GM18870 (cell line): Measurements from ENCODE around the gene FAM240A.
"Not testable (repeated sequence)": the region's sequence is repeated elsewhere in the genome, so short reads cannot be mapped to it uniquely, and the experiment has no call there.

Experiments
- ATAC-seq: cut with Tn5 transposase; IDR thresholded peaks from one replicate; pipeline ENCODE4 v1.9.1; 2021; ENCODE audit warnings: moderate library complexity; ENCODE audit not compliant: unreplicated experiment

Gene FAM240A

GRCh38 chr3:46612324-46612723, at the start of gene FAM240A:
TSS of gene FAM240A (plus strand) at chr3:46612525. CDS start at chr3:46612684, 159 bp downstream.
- ATAC-seq: no peak

- no peak for ATAC-seq
These were observed 47.9 kb upstream of the FAM240A start for GRCh38 chr3:46564190-46565021.

GRCh38 chr3:46565077-46565476, 47.2 kb upstream of the FAM240A start:
- no peak for ATAC-seq

GRCh38 chr3:46565607-46566039, 46.7 kb upstream of the FAM240A start:
- no peak for ATAC-seq

GRCh38 chr3:46566040-46566641, 46.2 kb upstream of the FAM240A start, which contains the start of gene LRRC2:
TSS of gene LRRC2 (minus strand) at chr3:46566302. CDS start at chr3:46551591, 14,711 bp downstream.
- ATAC-seq: no peak

GRCh38 chr3:46571684-46572083, 40.6 kb upstream of the FAM240A start:
- ATAC-seq: no peak

GRCh38 chr3:46573701-46574100, 38.6 kb upstream of the FAM240A start:
- no peak for ATAC-seq

- no peak for ATAC-seq
These were observed 38.1 kb upstream of the FAM240A start for GRCh38 chr3:46574243-46574646.

GRCh38 chr3:46574881-46575576, 37.3 kb upstream of the FAM240A start:
- no peak for ATAC-seq

- ATAC-seq: no peak
These were observed 36.6 kb upstream of the FAM240A start for GRCh38 chr3:46575577-46576222.

GRCh38 chr3:46576386-46576785, 35.9 kb upstream of the FAM240A start:
- no peak for ATAC-seq

GRCh38 chr3:46576879-46577278, 35.4 kb upstream of the FAM240A start:
- ATAC-seq: no peak

GRCh38 chr3:46577580-46578249, 34.6 kb upstream of the FAM240A start:
- not testable (repeated sequence) for ATAC-seq

GRCh38 chr3:46578973-46579755, 33.2 kb upstream of the FAM240A start:
- ATAC-seq: no peak

- no peak for ATAC-seq
These were observed 32.5 kb upstream of the FAM240A start for GRCh38 chr3:46579756-46580286.

GRCh38 chr3:46580675-46581074, 31.6 kb upstream of the FAM240A start:
- ATAC-seq: no peak

GRCh38 chr3:46584598-46585467, 27.5 kb upstream of the FAM240A start:
- ATAC-seq: no peak
